WTC11 (cell line): ENCODE measurements around the gene HLF.

Experiments
- AR ChIP-seq: fragments of 250-450 bp; sonication (Bioruptor Pico); IDR thresholded peaks from 2 replicates; pipeline ENCODE4 v1.9.0; 2021; ENCODE audit warnings: mild to moderate bottlenecking
- ATF2 ChIP-seq: sonication (generic); formaldehyde crosslinking; IDR thresholded peaks from 2 replicates; pipeline ENCODE4 v1.8.1; 2022; ENCODE audit warnings: low read depth, missing genetic modification reagents, borderline replicate concordance
- CBFB ChIP-seq: sonication (generic); formaldehyde crosslinking; IDR thresholded peaks from 2 replicates; pipeline ENCODE4 v1.8.1; 2022; ENCODE audit warnings: mild to moderate bottlenecking, low read depth, missing genetic modification reagents
- CREB1 ChIP-seq: sonication (generic); formaldehyde crosslinking; IDR thresholded peaks from 2 replicates; pipeline ENCODE4 v1.8.0; 2023; ENCODE audit warnings: mild to moderate bottlenecking, missing genetic modification reagents
- CTCF ChIP-seq: fragments of 200-600 bp; IDR thresholded peaks from 2 replicates; pipeline ENCODE4 v1.8.0; 2022; ENCODE audit warnings: antibody characterized with exemption
- JUN ChIP-seq: sonication (generic); formaldehyde crosslinking; IDR thresholded peaks from 2 replicates; pipeline ENCODE4 v1.8.0; 2023; ENCODE audit warnings: mild to moderate bottlenecking, missing genetic modification reagents
- KAT7 ChIP-seq: sonication (generic); formaldehyde crosslinking; IDR thresholded peaks from 2 replicates; pipeline ENCODE4 v1.8.1; 2023; ENCODE audit warnings: missing genetic modification reagents, mild to moderate bottlenecking, borderline replicate concordance
- MAX ChIP-seq: sonication (generic); formaldehyde crosslinking; IDR thresholded peaks from 2 replicates; pipeline ENCODE4 v1.8.0; 2022; ENCODE audit warnings: mild to moderate bottlenecking, missing genetic modification reagents
- PREB ChIP-seq: sonication (generic); formaldehyde crosslinking; IDR thresholded peaks from 2 replicates; pipeline ENCODE4 v1.8.1; 2022; ENCODE audit warnings: mild to moderate bottlenecking, missing genetic modification reagents, moderate library complexity, borderline replicate concordance
- TEAD1 ChIP-seq: sonication (generic); formaldehyde crosslinking; IDR thresholded peaks from 2 replicates; pipeline ENCODE4 v1.8.0; 2022; ENCODE audit warnings: mild to moderate bottlenecking, missing genetic modification reagents
- ZNF416 ChIP-seq: fragments of 250-450 bp; sonication (Bioruptor Pico); IDR thresholded peaks from 2 replicates; pipeline ENCODE4 v1.9.0; 2021; ENCODE audit warnings: mild to moderate bottlenecking, inconsistent platforms
- ZNF423 ChIP-seq: fragments of 250-450 bp; sonication (Bioruptor Pico); IDR thresholded peaks from 2 replicates; pipeline ENCODE4 v2.1.2; 2022; ENCODE audit warnings: mild to moderate bottlenecking, moderate library complexity
- ZNF512 ChIP-seq: sonication (generic); formaldehyde crosslinking; IDR thresholded peaks from 2 replicates; pipeline ENCODE4 v1.8.1; 2022; ENCODE audit warnings: missing genetic modification reagents, borderline replicate concordance
- ZSCAN18 ChIP-seq: fragments of 250-450 bp; sonication (Bioruptor Pico); IDR thresholded peaks from 2 replicates; pipeline ENCODE4 v2.1.2; 2022; ENCODE audit warnings: mild to moderate bottlenecking, moderate library complexity

GRCh38 chr17:55279203-55279602 is 14.4 kb downstream of the HLF start:
- TF ChIP-seq ZNF423 (no peak), ZNF416 (CRISPR knock-in tag) (no peak), CTCF (no peak), PREB (CRISPR knock-in tag) (no peak), MAX (CRISPR knock-in tag) (no peak), CREB1 (no peak), ATF2 (CRISPR knock-in tag) (no peak), TEAD1 (CRISPR knock-in tag) (no peak), KAT7 (CRISPR knock-in tag) (no peak), ZNF512 (CRISPR knock-in tag) (no peak), CBFB (CRISPR knock-in tag) (no peak), AR (CRISPR knock-in tag) (no peak), ZSCAN18 (CRISPR knock-in tag) (no peak), JUN (CRISPR knock-in tag) (no peak)
